ENCODE measurements around the gene GLB1L.
"Not testable (repeated sequence)": the region's sequence is repeated elsewhere in the genome, so short reads cannot be mapped to it uniquely, and the experiment has no call there.

GLB1L gene

DNA sequence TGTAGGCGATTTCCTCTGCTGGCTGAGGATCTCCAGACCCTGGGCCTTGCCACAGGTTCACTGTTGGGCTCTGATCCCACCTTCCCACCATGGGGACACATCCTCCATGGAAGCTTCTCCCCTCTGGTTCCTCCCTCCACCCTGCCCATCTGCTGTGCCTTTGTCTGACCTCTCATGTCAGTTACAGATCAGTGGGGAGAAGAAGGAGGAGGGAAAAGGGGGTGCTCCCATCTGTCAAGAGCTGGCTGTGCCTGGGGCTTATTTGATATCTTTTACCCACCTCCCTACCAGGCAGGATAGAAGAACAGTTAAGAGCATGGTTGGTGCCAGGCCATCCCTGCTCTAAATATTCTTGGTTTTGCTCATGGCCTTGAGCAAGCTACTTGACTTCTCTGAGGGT, 21.6 kb upstream of the GLB1L start:
- DNase-seq (ENCODE audit: low read depth) = no peak
- TF ChIP-seq, protein P1, sequence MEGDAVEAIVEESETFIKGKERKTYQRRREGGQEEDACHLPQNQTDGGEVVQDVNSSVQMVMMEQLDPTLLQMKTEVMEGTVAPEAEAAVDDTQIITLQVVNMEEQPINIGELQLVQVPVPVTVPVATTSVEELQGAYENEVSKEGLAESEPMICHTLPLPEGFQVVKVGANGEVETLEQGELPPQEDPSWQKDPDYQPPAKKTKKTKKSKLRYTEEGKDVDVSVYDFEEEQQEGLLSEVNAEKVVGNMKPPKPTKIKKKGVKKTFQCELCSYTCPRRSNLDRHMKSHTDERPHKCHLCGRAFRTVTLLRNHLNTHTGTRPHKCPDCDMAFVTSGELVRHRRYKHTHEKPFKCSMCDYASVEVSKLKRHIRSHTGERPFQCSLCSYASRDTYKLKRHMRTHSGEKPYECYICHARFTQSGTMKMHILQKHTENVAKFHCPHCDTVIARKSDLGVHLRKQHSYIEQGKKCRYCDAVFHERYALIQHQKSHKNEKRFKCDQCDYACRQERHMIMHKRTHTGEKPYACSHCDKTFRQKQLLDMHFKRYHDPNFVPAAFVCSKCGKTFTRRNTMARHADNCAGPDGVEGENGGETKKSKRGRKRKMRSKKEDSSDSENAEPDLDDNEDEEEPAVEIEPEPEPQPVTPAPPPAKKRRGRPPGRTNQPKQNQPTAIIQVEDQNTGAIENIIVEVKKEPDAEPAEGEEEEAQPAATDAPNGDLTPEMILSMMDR (conservative IDR thresholded peaks at IDR 0.05; ENCODE audit: control insufficient read depth, insufficient read depth, low read depth, low read length) = no peak
- no peak overlapping the region for H3K4me3 ChIP-seq (ENCODE audit: control insufficient read depth, low read depth, low read length)

DNA sequence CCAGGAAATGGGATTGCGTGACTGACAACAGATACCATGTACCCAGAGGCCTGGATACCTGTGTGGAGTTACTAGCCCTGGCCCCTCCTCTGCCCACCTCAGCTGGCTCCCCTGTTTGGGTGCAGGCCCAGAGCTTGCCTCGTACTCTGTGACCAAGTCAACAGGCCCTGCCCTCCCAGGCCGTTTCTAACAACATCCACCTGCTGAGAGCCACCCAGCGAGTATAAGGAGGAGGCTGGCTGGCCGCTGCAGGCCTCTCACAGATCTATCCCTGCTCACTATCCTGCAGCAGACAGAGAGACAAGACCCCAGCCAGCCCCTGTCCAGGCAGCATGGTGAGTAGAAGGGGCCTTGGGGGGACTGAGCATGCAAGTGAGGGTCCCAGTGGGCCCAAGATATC, 21.0 kb upstream of the GLB1L start:
- TF ChIP-seq, protein P1 (conservative IDR thresholded peaks at IDR 0.05; ENCODE audit: control insufficient read depth, insufficient read depth, low read depth, low read length) = no peak
- no peak for DNase-seq (ENCODE audit: low read depth)
- no peak overlapping the region for H3K4me3 ChIP-seq (ENCODE audit: control insufficient read depth, low read depth, low read length)

DNA sequence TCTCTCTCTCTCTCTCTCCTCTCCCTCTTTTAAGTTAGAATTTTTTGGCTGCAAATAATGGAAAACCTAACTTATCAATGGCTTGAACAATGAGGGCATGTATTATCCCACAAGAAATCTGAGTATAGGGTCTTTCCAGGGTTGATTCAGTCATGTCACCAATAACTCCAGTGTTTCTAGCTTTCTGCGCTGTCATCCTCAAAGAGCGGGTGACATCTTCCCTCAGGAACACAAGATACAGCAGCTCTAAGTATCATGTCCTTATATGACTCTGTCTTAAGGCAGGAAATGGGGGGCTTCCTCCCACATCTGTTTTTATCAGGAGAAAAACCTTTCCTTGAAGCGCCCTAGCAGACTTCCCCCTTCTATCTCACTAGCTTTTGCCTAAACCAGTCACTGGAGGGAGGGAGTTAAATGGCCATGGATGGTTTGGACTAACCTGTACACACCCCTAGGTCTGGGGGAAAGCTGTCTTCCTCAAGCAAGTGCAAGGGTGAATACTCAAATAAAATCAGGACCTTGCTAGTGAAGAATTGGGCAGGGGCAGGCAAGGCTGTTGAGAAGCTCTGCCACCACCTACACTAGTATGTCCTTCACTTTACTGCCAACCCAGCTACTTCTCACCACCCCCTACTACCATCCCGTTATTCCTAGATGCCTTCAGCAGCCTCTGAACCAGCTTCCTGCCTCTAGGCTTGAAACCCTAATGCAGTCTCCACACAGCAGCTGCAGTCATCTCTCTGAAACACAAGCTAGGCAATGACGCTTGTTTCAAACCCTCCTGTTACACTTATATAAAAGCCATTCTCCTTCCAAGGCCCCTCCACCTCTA, 16.0 kb upstream of the GLB1L start:
- TF ChIP-seq, protein P1 (conservative IDR thresholded peaks at IDR 0.05; ENCODE audit: control insufficient read depth, insufficient read depth, low read depth, low read length) = no peak
- H3K4me3 ChIP-seq (ENCODE audit: control insufficient read depth, low read depth, low read length) = no peak overlapping the region
- no peak for DNase-seq (ENCODE audit: low read depth)

DNA sequence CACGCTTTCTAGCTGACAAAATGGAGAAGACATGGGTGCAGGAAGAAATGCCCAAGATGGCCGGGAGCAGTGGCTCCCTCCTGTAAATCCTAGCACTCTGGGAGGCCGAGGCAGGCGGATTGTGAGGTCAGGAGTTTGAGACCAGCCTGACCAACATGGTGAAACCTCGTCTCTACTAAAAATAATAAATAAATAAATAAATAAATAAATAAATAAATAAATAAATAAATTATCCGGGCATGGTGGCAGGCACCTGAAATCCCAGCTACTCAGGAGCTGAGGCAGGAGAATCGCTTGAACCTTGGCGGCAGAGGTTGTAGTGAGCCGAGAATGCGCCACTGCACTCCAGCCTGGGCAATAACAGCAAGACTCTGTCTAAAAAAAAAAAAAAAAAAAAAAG, 13.7 kb upstream of the GLB1L start:
- H3K4me3 ChIP-seq (ENCODE audit: control insufficient read depth, low read depth, low read length); DNase-seq (ENCODE audit: low read depth): not testable (repeated sequence)

DNA sequence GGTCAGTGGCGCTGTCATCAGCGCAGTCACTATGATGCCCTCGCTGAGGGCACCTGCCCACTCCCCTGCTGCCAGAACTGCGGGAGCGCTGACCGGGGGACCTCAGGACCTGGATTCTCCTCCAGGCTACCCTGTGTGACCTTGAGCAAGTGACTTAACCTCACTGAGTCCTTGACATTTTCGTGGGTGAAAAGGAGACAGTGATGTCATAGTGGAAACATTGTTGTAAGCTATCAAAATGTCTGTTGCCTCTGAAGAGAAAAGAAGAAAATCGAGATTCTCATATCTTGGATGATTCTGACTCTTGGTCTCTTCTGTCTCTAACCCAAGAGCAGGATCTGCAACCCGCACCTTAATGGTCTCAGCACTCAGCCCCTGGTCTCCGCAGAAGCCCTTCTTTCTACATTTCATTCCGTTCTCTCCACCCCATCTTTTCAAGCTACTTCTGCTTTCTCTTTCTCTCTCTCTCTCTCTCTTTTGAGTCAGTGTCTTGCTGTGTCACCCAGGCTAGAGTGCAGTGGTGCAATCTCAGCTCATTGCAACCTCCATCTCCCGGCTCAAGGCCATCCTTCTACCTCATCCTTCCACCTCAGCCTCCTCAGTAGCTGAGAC, 9.5 kb upstream of the GLB1L start:
- TF ChIP-seq, protein P1 (conservative IDR thresholded peaks at IDR 0.05; ENCODE audit: control insufficient read depth, insufficient read depth, low read depth, low read length) = no peak
- DNase-seq (ENCODE audit: low read depth) = no peak
- no peak overlapping the region for H3K4me3 ChIP-seq (ENCODE audit: control insufficient read depth, low read depth, low read length)

DNA sequence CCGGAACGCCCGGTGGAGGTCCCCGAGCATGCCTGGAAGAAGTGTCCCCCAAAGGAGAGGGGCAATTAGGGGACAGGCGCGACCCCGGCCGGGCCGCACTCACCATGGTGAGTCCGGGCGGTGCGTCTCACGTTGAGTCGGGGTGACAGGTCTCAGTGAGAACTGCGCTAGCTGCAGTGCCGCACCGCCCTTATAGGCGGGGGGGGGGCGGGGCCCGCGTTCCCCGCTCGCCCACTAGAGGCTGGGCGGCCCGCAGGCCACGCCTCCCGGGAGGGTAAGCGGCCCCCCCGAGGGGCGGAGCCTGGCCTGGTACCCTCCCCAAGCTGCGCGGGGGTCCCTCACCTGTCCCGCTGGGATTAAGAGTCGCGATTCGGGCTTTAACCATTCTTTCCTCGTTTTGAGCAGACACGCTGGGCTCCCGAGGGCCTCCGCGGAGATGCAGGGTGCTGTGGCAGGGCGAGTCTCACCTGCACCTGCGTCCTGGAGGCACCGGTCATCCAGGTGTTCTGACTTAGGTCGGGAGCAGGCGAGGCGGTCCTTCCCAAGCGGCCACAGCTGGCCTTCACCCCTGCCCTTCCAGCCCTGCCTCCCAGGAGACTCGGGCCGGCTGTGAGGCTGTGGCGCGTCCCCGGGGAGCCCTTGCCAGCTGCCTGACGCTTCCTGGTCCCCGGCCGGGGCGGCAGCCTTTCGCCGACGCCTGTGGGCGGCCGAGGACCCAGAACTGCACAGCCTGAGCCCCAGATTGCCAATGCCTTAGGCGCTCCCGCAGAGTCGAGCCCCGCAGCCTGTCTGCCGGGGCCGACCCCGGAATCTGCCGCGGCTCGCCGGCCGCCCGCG, 8.7 kb upstream of the GLB1L start, which contains the start of gene TUBA4A:
Gene TUBA4A (minus strand): TSS at position 166 of the 837 bp plus-strand sequence. CDS start 60 bp downstream, at position 106.
- peak within 1 kb of the TSS; percentile 44 for H3K4me3 ChIP-seq (ENCODE audit: control insufficient read depth, low read depth, low read length)
- peak; percentile 35 for DNase-seq (ENCODE audit: low read depth)
- TF ChIP-seq, protein P1 (conservative IDR thresholded peaks at IDR 0.05; ENCODE audit: control insufficient read depth, insufficient read depth, low read depth, low read length) = no peak
